Esophagus (tissue), 2 donors: Measurements from ENCODE around the gene GPC3. TPM values are rescaled to one million over a fixed set of nuclear protein-coding genes. Genes with fewer than 3 reads are reported as not detected.

Experiments
- H3K27ac ChIP-seq, 2 donors: one replicate each; pipeline ENCODE4 v1.5.1; 2013; ENCODE audit warnings: low read depth in 2 of 2, mild to moderate bottlenecking in 2 of 2, inconsistent platforms in 1 of 2, low read length in 1 of 2, moderate library complexity in 1 of 2
- H3K27me3 ChIP-seq, 2 donors: one replicate each; pipeline ENCODE4 v1.6.1; 2013; ENCODE audit warnings: low read length in 2 of 2, control low read depth in 1 of 2, mild to moderate bottlenecking in 1 of 2; ENCODE audit not compliant: insufficient read depth in 2 of 2, control insufficient read depth in 1 of 2
- H3K36me3 ChIP-seq, 2 donors: one replicate each; pipeline ENCODE4 v1.6.1; 2013; ENCODE audit warnings: low read length in 1 of 2; ENCODE audit not compliant: control insufficient read depth in 2 of 2, insufficient read depth in 2 of 2
- H3K4me1 ChIP-seq, 2 donors: one replicate each; pipeline ENCODE4 v1.6.1; 2013; ENCODE audit warnings: low read length in 1 of 2; ENCODE audit not compliant: control insufficient read depth in 2 of 2, insufficient read depth in 2 of 2
- H3K4me3 ChIP-seq, 2 donors: one replicate each; pipeline ENCODE4 v1.5.1; 2013; ENCODE audit warnings: low read length in 2 of 2, mild to moderate bottlenecking in 2 of 2, low read depth in 1 of 2, moderate library complexity in 1 of 2
- H3K9me3 ChIP-seq, 2 donors: one replicate each; pipeline ENCODE4 v1.6.1; 2013; ENCODE audit warnings: mild to moderate bottlenecking in 2 of 2, low read depth in 1 of 2, low read length in 1 of 2, moderate library complexity in 1 of 2; ENCODE audit not compliant: control insufficient read depth in 2 of 2, insufficient read depth in 1 of 2
- WGBS, 2 donors: extraction: QIAGEN DNeasy Blood & Tissue Kit; methylation state at CpG; one replicate each; pipeline ENCODE4 v1.1.7; 2013; 5-methylcytosine and 5-hydroxymethylcytosine counted together
- polyA plus RNA-seq, 2 donors: library from polyadenylated mRNA; stranded (reverse); fragments of 200-250 nt; gene quantifications; one replicate each; pipeline ENCODE4 v1.2.3, GENCODE V29; 2013
- donor health status: healthy with polysubstance abuse.
- donor health status: Bipolar disorder and iron deficiency.

GPC3 gene
- polyA plus RNA-seq, 2 donors = 0.10 to 0.39 TPM

GRCh38 chrX:133668225-133668931 lies 317.0 kb downstream of the GPC3 start:
- Histone ChIP-seq H3K36me3 (no peaks in the 10 kb centered on the region), H3K27me3 (no peaks in the 10 kb centered on the region), H3K4me1 (no peaks in the 10 kb centered on the region), H3K4me3 (no peak overlapping the region), H3K9me3 (no peaks in the 10 kb centered on the region), H3K27ac (no peak overlapping the region)
- 65 to 81% methylated on average over 3 of the region's 3 CpGs for WGBS, 2 donors

GRCh38 chrX:133666256-133666655 lies 319.1 kb downstream of the GPC3 start:
- H3K4me1 ChIP-seq = no peaks in the 10 kb centered on the region
- H3K27me3 ChIP-seq = no peaks in the 10 kb centered on the region
- H3K36me3 ChIP-seq = no peaks in the 10 kb centered on the region
- no peaks in the 10 kb centered on the region for H3K9me3 ChIP-seq
- H3K4me3 ChIP-seq = no peak overlapping the region
- no peak overlapping the region for H3K27ac ChIP-seq

- H3K4me1 ChIP-seq = no peaks in the 10 kb centered on the region
- no peaks in the 10 kb centered on the region for H3K27me3 ChIP-seq
- no peaks in the 10 kb centered on the region for H3K9me3 ChIP-seq
- WGBS, 2 donors = 59 to 81% methylated on average over 3 of the region's 3 CpGs
- no peak overlapping the region for H3K4me3 ChIP-seq
- no peaks in the 10 kb centered on the region for H3K36me3 ChIP-seq
- H3K27ac ChIP-seq = no peak overlapping the region
Measured at GRCh38 chrX:133661962-133662839, 323.2 kb downstream of the GPC3 start.

- no peaks in the 10 kb centered on the region for H3K4me1 ChIP-seq
- H3K27ac ChIP-seq = no peak overlapping the region
- H3K36me3 ChIP-seq = no peaks in the 10 kb centered on the region
- no peaks in the 10 kb centered on the region for H3K9me3 ChIP-seq
- no peaks in the 10 kb centered on the region for H3K27me3 ChIP-seq
- no peak overlapping the region for H3K4me3 ChIP-seq
Measured at GRCh38 chrX:133660281-133660680, 325.1 kb downstream of the GPC3 start.

GRCh38 chrX:133658293-133658911 lies 327.0 kb downstream of the GPC3 start:
- Histone ChIP-seq H3K4me1 (no peaks in the 10 kb centered on the region), H3K36me3 (no peaks in the 10 kb centered on the region), H3K27ac (no peak overlapping the region), H3K4me3 (no peak overlapping the region), H3K9me3 (no peaks in the 10 kb centered on the region), H3K27me3 (no peaks in the 10 kb centered on the region)
- WGBS, 2 donors = 46 to 53% methylated on average over 3 of the region's 3 CpGs

- Histone ChIP-seq H3K27me3 (no peaks in the 10 kb centered on the region), H3K36me3 (no peaks in the 10 kb centered on the region), H3K4me1 (no peaks in the 10 kb centered on the region), H3K9me3 (no peaks in the 10 kb centered on the region), H3K4me3 (no peak overlapping the region), H3K27ac (no peak overlapping the region)
- 27 to 42% methylated on average over 2 of the region's 2 CpGs for WGBS, 2 donors
Measured at GRCh38 chrX:133655275-133656265, 329.8 kb downstream of the GPC3 start.

- Histone ChIP-seq H3K9me3 (no peaks in the 10 kb centered on the region), H3K27ac (no peak overlapping the region), H3K4me1 (no peaks in the 10 kb centered on the region), H3K4me3 (no peak overlapping the region), H3K36me3 (no peaks in the 10 kb centered on the region), H3K27me3 (no peaks in the 10 kb centered on the region)
Measured at GRCh38 chrX:133654811-133655210, 330.6 kb downstream of the GPC3 start.

- Histone ChIP-seq H3K27me3 (no peaks in the 10 kb centered on the region), H3K9me3 (no peaks in the 10 kb centered on the region), H3K27ac (no peak overlapping the region), H3K4me3 (no peak overlapping the region), H3K36me3 (no peaks in the 10 kb centered on the region), H3K4me1 (no peaks in the 10 kb centered on the region)
- whole genome bisulfite sequencing, 2 donors = 56 to 69% methylated on average over 2 of the region's 2 CpGs
Measured at GRCh38 chrX:133653358-133653757, 332.0 kb downstream of the GPC3 start.

- Histone ChIP-seq H3K4me1 (no peaks in the 10 kb centered on the region), H3K27me3 (no peaks in the 10 kb centered on the region), H3K4me3 (no peak overlapping the region), H3K36me3 (no peaks in the 10 kb centered on the region), H3K27ac (no peak overlapping the region), H3K9me3 (no peaks in the 10 kb centered on the region)
- WGBS, 2 donors = 90 to 98% methylated on average over 1 of the region's 1 CpG
Measured at GRCh38 chrX:133652185-133652584, 333.2 kb downstream of the GPC3 start.
